Ammon's horn (tissue), 1 donor: ENCODE data around the gene MLIP.
A peak's percentile ranks its signal among the peaks of the same experiment; 100 is the strongest.
"Not testable (repeated sequence)": the region's sequence is repeated elsewhere in the genome, so short reads cannot be mapped to it uniquely, and the experiment has no call there.

ENCODE experiments used
- DNase-seq: peaks from one replicate; pipeline ENCODE4 v3.0.0-alpha.2; 2016; ENCODE audit warnings: low spot score

Gene MLIP

GRCh38 chr6:54217018-54217417, 105.8 kb downstream of the MLIP start:
- no peak for DNase-seq

DNA sequence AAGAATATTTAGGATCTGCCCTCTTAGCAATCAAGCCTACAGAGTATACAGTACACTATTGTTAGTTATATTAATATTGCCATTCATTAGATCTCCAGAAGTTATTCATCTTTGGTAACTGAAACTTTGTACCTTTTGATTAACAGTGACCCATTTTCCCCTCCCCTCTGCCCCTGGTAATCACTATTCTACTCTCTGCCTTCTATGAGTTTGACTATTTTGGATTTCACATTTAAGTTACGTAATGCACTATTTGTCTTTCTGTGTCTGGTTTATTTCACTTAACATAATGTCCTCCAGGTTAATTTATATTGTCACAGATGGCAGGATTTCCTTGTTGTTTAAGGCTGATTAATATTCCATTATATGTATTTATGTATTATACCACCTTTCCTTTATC, 111.0 kb downstream of the MLIP start:
- DNase-seq: no peak

GRCh38 chr6:54232703-54233102, 121.5 kb downstream of the MLIP start:
- DNase-seq: no peak

GRCh38 chr6:54234539-54234938, 123.3 kb downstream of the MLIP start:
- DNase-seq: no peak

DNA sequence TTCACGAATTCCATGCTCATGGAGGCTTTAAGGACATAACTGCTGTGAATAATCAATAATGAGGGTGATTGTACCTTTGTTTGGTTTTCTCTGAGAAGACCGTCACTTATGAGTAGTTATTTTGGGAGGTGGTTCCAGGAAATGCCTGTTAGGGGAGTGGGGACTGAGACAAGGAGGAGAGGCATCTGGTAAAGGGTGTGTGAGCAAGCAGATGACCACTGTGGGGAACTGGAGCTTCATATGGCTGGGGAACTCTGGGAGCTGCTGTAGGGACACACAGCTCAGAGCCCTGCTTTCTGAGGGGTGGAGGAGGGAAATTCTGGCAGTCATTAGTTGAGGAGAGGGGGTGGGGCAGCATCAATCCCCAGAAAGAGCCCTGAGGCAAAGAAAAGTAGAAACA, 125.7 kb downstream of the MLIP start:
- no peak for DNase-seq

DNA sequence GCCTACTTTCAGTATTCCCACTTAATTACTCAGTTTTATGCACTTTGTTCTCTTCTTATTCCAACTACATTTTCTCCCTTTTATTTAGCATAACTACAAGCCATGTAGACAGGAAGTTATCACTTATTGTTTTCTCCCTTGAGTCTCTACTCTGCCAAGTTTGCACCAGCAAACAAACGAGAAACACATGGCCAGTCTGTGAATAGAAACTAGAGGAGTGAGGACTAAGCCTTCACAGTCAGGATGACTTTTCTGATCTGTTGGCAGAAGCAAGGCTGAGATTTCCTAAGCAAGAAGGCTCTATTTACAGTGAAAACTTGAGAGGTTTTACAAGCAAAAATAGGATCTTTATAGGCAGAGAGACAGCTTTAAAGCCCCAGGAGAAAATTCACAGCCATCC, 127.2 kb downstream of the MLIP start:
- peak; percentile 4 for DNase-seq

DNA sequence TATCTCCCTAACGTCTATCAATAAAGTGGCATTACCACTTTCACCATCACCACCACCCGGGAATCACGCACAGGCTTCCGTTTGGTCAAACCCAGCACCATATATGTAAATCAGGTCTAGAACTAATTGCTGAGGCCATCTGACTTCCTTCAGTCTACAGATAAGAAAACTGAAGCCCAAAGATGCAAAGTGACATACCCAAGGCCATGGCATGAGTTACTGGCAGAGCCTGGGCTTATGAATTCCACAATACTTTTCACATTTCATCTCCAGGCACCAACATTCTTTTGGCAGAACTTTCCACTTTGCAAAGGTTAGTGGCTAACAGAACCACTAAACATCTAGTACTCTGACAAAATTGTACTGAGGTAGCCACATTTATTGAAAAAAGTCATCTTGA, 132.5 kb downstream of the MLIP start:
- DNase-seq: no peak

GRCh38 chr6:54244430-54244829, 133.2 kb downstream of the MLIP start:
- DNase-seq: peak; percentile 7

DNA sequence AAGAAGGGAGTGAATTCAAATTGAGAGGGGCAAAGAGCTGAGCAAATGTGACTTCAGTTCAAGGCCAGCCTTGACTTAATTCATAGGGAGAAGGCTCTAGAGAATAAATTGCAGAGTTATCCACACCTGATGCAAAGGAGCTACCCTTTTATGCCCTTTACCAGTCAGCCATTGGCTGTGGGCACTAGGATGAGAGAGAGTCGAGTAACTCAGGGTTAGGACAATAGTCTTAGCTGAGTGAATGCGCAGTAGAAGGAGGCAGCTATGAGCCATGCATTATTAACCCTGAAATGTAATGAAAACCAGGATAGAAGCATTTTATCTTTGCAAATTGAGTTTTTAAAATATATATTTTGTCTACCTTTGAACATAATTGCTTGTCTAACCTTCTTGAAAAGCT, 134.0 kb downstream of the MLIP start:
- no peak for DNase-seq

DNA sequence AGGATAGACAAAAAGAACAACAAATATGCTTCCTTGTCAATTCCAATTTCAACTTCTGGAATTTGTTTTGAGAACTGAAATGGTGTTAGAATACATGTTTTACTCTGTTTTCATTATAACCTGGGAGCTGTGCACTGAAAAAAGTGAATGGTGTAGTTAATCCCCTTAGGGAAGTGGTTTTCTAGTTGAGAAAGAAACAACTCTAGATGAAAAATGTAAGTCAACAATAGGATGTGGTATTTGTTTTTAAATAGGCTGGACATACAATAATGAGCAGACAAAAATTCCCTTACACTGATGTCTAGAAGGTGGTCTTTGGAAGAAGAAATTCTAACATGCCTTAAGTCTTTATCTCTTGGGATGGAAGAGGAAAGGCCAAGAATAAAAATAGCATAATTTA, 137.1 kb downstream of the MLIP start:
- DNase-seq: no peak

DNA sequence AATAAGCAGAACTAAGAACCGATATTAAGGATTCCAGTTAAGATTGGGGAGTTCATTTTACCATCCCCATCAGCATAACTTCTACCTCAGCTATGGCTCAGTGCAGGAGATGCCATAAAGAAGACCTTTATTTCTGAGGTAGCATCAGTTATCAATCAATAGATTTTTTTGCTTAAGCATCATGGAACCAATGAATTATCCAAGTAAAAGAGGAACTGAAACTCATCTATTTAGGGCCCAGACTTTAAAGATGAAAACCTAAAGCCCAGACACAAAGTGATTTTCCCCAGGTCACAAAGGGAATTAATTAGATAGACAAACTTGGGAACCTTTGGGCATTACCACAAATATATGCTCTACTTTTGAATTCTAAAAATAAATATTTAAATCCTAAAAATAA, 137.8 kb downstream of the MLIP start:
- DNase-seq: no peak

DNA sequence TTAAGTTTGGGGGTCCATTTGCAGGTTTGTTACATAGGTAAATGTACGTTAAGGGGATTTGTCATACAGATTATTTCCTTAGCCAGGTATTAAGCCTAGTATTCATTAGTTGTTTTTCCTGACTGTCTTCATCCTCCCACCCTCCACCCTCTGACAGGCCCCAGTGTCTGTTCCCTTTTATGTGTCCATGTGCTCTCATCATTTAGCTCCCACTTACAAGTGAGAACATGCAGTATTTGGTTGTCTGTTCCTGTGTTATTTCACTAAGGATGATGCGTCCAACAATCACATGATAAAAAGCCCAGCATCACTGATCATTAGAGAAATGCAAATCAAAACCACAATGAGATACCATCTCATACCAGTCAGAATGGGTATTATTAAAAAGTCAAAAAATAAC, 138.6 kb downstream of the MLIP start:
- not testable (repeated sequence) for DNase-seq

DNA sequence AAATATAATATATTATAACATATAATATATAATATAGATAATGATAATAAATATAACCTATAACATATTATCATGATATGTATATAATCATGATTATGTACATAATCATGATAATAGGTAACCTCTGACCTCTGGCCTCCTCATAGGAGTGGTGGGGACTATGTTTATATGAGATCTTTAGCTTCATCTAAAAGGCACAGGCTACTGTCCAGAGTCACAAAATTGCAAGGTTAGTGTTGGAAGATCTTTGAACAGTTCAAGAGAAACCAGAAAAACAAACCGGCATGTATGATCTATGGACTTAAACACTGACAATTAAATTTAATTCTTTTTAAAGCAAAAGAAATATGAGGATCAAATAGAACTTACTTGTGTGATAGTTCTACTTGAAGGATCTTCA, 141.3 kb downstream of the MLIP start:
- DNase-seq: no peak

GRCh38 chr6:54252916-54253315, 141.7 kb downstream of the MLIP start:
- no peak for DNase-seq

GRCh38 chr6:54254886-54255285, 143.6 kb downstream of the MLIP start:
- DNase-seq: no peak

GRCh38 chr6:54255886-54256285, 144.6 kb downstream of the MLIP start:
- no peak for DNase-seq

DNA sequence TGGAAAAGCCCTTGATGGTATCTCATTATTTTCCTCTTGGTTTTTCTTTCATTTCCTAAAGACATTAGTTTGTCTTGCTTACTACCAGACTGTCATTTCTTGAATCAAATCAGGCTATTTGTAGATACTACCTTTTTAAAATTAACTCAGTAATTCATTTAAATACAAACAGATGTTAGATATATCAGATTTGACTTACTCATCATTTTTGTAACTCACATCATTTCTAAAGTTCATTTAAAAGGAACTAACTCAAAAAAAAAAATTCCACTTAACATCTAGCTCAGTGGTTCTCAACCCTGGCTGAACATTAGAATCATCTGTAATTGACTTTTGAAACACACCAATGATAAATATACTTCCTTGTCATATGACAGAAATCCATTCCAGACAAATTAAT, 148.8 kb downstream of the MLIP start:
- no peak for DNase-seq

GRCh38 chr6:54262499-54262898, 151.3 kb downstream of the MLIP start:
- no peak for DNase-seq

- no peak for DNase-seq
Measured at GRCh38 chr6:54262971-54263370, 151.7 kb downstream of the MLIP start.

DNA sequence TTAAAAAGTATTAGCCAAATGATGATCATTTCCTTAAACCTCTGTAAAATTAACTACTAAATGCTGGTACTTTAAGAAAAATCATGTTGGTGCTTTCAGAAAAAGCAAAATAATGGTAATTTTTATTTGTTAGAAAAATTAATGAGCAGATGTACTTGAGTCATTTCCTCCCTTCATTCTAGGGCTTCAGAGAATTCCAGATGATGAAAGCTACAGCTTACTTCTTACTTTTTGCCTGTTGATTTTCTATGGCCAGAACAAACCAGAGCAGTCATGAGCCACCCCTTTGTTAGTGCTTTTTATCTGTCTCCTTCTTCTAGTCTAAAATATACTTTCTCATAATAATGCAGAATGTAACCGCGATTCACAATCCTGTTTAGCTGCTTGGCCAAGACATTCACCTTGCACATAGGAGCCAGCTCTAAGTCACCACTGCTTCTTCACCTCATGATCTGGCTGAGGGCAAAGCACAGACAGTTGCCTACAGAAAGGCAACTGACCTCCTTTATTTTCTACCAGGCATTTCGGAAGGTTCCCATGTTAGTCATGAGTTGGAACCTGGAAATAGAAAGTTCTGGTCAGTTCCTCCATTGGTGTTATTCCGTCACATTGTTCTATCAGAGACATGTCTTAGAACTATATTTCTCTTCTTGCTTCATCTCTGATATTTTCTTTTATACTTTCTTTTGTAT, 153.5 kb downstream of the MLIP start:
- no peak for DNase-seq

DNA sequence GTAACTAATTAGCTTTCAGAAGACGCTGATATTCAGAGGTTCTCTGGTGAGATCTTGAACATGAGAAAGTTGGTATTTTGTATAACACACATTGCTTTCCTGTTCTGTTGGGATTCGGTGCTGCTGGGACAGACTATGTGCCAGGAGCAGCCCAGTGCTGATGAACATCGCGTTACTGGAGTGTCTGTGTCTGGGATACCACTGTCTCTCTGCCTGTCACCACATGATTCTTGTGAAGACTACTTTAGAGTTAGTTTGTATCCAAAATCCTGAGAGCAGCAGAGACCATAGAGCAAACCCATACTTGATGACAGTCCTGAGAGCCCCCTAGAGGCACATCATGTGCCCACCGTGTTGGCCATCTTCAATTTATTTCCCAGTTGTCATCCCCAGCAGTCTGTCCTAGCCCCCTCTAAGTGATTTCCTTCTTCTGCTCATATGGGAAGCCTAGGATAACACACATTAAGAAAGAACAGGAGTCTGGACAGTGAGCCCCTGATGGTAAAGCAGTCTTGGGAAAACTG, 155.2 kb downstream of the MLIP start:
- no peak for DNase-seq

GRCh38 chr6:54267798-54268197, 156.6 kb downstream of the MLIP start:
- no peak for DNase-seq

DNA sequence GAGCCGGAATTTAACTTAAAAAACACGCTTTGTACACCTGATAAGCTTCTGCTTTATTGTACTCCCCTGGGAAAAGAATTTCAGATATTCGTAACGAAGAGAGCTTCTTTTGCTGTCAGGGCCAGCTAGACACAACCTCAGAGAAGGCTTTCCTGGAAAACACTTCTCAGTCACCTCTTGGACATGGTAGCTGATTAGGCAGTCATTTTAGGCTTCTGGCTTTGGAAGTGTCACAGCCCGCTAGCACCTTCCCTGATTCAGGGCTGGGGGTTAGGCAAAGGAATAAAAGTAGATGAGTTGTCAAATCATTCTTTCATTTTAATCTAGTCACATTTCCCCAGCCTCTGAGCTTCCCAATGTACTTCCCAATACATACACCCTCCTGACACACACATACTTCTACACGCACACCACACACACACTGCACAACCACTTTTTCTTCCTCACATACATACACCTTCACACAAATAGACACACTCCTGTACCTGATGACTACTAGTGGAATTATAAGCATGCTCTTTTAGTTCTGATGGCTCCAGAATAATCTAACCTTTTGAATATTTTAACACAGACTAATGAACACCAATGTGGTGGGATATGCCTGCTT, 162.1 kb downstream of the MLIP start:
- no peak for DNase-seq

GRCh38 chr6:54274383-54274782, 163.1 kb downstream of the MLIP start:
- no peak for DNase-seq
